ENCODE measurements around the gene L3MBTL4.

L3MBTL4 gene

DNA sequence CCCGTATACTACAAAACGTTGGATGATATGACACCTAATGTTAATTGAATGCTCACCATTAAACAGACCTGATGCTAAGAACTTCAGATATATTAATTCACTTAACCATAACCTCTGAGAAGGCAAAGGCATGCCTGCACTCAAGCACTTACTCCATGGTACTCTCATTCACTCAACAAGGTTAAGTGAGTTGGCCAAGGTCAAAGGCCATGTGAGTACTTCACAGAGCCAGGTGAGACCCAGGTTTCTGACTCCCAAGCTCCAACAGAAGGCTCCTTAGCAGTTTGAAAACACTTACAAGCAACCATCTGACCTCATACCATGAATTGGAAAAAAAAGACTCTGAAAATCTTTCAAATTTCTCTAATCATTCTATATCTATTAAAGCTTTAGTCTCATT is 198.8 kb downstream of the L3MBTL4 start:
- FAIRE-seq (no peak), DNase-seq (ENCODE audit: insufficient read length, low spot score) (no peak)
- TF ChIP-seq, protein P1, sequence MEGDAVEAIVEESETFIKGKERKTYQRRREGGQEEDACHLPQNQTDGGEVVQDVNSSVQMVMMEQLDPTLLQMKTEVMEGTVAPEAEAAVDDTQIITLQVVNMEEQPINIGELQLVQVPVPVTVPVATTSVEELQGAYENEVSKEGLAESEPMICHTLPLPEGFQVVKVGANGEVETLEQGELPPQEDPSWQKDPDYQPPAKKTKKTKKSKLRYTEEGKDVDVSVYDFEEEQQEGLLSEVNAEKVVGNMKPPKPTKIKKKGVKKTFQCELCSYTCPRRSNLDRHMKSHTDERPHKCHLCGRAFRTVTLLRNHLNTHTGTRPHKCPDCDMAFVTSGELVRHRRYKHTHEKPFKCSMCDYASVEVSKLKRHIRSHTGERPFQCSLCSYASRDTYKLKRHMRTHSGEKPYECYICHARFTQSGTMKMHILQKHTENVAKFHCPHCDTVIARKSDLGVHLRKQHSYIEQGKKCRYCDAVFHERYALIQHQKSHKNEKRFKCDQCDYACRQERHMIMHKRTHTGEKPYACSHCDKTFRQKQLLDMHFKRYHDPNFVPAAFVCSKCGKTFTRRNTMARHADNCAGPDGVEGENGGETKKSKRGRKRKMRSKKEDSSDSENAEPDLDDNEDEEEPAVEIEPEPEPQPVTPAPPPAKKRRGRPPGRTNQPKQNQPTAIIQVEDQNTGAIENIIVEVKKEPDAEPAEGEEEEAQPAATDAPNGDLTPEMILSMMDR (IDR thresholded peaks at IDR 0.05; ENCODE audit: insufficient read depth, missing control alignments), result no peak

DNA sequence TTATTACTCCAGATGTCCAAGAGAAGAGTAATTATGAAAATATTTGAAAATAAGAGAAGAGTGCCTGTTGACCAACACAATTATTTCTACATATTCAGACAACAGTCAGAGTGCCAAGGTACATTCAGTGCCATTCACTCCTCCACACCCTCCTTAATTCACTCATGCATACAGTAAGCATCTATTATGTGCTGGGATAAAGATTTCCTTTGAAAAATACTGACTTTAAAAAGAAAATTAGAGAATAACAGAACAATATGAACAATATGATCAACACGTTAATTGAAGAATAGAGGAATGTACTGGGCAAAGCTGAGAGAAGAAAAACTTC is 203.6 kb downstream of the L3MBTL4 start:
- TF ChIP-seq, protein P1 (IDR thresholded peaks at IDR 0.05; ENCODE audit: insufficient read depth, missing control alignments), result no peak
- FAIRE-seq (no peak), DNase-seq (ENCODE audit: insufficient read length, low spot score) (no peak)

DNA sequence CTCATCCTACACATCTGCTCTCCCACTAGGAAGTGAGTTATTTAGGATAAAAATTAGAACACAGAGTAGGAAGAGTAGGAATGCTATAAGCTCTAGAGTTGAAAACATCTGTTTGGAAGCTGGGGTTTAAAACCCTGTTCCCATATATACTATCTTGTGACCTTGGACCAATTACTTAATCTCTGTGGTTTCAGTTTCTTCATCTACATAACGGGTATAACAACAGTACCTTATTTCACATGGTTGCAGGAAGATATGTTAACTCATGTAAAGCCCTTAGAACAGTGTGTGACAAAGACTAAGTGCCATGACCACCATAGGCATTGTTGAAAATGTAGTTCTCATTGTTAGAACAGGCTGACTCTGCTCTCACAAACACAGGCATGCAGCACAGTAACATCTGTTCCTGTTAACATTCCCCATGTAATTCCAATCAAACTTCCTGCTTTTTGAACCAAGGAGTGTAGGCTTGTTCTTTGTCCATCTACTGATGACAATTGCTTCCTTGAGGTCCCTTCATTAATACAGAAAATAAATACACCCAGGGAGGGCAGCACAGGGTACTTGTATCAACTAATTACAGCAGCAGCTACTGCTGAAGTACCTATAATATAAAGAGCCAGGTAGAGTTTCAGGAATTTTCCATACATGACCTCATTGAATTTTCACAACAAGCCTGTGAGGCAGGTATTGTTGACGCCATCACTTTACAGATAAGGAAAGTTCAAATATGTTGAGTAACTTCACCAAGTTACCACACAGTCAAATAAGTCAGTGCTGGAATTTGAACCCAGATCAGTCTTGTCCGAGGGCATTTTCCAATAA is 204.2 kb downstream of the L3MBTL4 start:
- TF ChIP-seq, protein P1 (IDR thresholded peaks at IDR 0.05; ENCODE audit: insufficient read depth, missing control alignments), result no peak
- FAIRE-seq (no peak), DNase-seq (ENCODE audit: insufficient read length, low spot score) (no peak)

DNA sequence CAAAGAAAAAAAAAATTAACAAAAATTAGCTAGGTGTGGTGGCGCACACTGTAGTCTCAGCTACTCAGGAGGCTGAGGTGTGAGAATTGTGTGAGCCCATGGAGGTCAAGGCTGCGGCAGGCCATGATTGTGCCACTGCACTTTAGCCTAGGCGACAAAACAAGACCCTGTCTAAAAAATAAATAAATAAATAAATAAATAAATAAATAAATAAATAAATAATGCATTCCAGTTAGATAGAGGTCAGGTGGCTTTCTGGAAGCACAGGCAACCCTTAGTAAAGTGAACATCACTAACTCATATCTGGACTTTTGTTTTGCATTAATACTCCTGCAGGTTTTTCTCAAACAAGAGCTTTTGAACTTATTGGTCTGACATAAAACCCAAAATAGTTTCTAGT is 206.8 kb downstream of the L3MBTL4 start:
- FAIRE-seq (no peak), DNase-seq (ENCODE audit: insufficient read length, low spot score) (no peak)
- TF ChIP-seq, protein P1 (IDR thresholded peaks at IDR 0.05; ENCODE audit: insufficient read depth, missing control alignments), result no peak

DNA sequence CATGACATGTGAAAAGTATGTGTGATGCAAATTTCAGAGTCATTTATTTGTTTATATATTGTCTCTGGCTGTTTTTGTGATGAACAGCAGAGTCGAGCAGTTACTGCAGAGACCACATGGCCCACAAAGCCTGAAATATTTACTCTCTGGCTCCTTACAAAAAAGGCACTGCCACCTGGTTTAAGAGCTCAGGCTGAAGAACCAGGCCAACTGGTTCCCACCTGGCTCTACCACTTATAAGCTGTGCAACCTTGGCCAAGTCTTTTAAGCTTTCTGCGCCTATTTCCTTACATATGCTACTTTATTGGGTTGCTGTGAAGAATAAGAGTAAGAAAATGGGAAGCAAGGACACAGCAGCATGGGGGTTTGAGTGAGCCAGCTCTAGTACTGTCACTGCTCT is 207.6 kb downstream of the L3MBTL4 start:
- TF ChIP-seq, protein P1 (IDR thresholded peaks at IDR 0.05; ENCODE audit: insufficient read depth, missing control alignments), result no peak
- FAIRE-seq (no peak), DNase-seq (ENCODE audit: insufficient read length, low spot score) (no peak)

DNA sequence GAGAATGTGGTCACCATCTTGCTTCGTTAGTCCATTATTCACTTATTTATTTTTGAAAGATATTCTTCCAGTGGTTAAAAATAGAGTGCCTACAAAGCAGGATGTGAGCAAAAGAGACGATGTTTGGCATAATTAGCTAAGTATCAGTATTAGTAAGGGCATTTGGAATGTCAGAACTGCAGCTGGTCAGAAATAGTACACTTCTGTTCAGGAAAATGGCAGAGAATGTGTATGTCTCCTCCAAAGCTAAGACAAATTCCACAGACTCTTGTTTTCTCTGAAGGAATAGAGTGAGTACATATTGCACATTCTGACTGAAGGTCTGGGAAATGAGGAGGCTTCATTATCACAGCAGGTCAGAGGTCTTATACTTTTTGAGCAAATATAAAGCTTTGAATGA is 209.0 kb downstream of the L3MBTL4 start:
- no peak for DNase-seq (ENCODE audit: insufficient read length, low spot score)
- no peak for FAIRE-seq
- TF ChIP-seq, protein P1 (IDR thresholded peaks at IDR 0.05; ENCODE audit: insufficient read depth, missing control alignments), result no peak

DNA sequence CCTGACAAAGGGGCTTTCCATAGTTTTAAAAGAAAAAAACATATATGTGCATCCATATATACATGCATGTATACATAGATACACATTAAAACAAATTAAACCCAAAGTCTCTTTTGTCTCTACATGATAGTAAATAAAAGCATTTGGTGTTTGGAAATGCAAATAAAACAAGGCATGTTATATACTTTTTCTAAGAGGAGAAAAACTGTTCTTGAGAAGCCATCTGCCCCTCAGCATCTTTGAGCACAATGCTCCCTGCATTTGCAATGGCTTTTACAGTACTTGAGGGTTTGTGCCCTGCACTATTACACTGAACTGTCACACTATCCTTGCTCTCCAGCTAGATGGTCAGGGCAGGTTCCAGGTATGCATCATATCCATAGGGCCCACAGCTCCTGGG is 210.2 kb downstream of the L3MBTL4 start:
- DNase-seq (ENCODE audit: insufficient read length, low spot score) (no peak), FAIRE-seq (no peak)
- TF ChIP-seq, protein P1 (IDR thresholded peaks at IDR 0.05; ENCODE audit: insufficient read depth, missing control alignments), result no peak
